Astrocyte (in vitro differentiated cells and primary cell): ENCODE results near the gene LHFPL5. TPM values are rescaled to one million over a fixed set of nuclear protein-coding genes. Genes with fewer than 3 reads are reported as not detected.

Experiments used
- DNase-seq: peaks from one replicate; pipeline ENCODE4 v3.0.0-alpha.2; 2010; ENCODE audit warnings: low read depth
- FAIRE-seq: peaks from 2 replicates; lab custom pipeline; 2011; peaks lifted over from hg19 to GRCh38; lab: Jason Lieb, UNC
- H2AFZ ChIP-seq: 2 replicates; pipeline ENCODE4 v1.6.0; 2012; ENCODE audit warnings: low read depth, low read length, inconsistent platforms
- H3K27ac ChIP-seq: 2 replicates; pipeline ENCODE4 v1.5.1; 2011; ENCODE audit warnings: low read depth, low read length, inconsistent platforms
- H3K27me3 ChIP-seq: 2 replicates; pipeline ENCODE4 v1.6.0; 2011; ENCODE audit warnings: low read length, inconsistent platforms; ENCODE audit not compliant: insufficient read depth
- H3K36me3 ChIP-seq: 2 replicates; pipeline ENCODE4 v1.5.1; 2011; ENCODE audit warnings: low read length, inconsistent platforms; ENCODE audit not compliant: insufficient read depth
- H3K4me1 ChIP-seq: 2 replicates; pipeline ENCODE4 v1.5.1; 2011; ENCODE audit warnings: low read length, inconsistent platforms; ENCODE audit not compliant: insufficient read depth
- H3K4me2 ChIP-seq: 2 replicates; pipeline ENCODE4 v1.6.0; 2012; ENCODE audit warnings: low read length, inconsistent platforms
- H3K4me3 ChIP-seq: 2 replicates; pipeline ENCODE4 v1.5.1; 2011; ENCODE audit warnings: low read depth, mild to moderate bottlenecking, low read length, inconsistent platforms; ENCODE audit not compliant: insufficient read depth
- H3K79me2 ChIP-seq: 2 replicates; pipeline ENCODE4 v1.6.0; 2012; ENCODE audit warnings: mild to moderate bottlenecking, low read length, inconsistent platforms; ENCODE audit not compliant: insufficient read depth
- H3K9ac ChIP-seq: 2 replicates; pipeline ENCODE4 v1.6.0; 2012; ENCODE audit warnings: mild to moderate bottlenecking, low read length, inconsistent platforms
- H3K9me3 ChIP-seq: 2 replicates; pipeline ENCODE4 v1.5.1; 2012; ENCODE audit warnings: low read depth, mild to moderate bottlenecking, low read length, inconsistent platforms; ENCODE audit not compliant: insufficient read depth
- H4K20me1 ChIP-seq: 2 replicates; pipeline ENCODE4 v1.6.0; 2012; ENCODE audit warnings: low read length, inconsistent platforms; ENCODE audit not compliant: insufficient read depth
- H3K27ac Mint-ChIP-seq: one replicate; pipeline ENCODE4 v1.8.0; 2021; ENCODE audit warnings: mild to moderate bottlenecking, mixed read lengths; ENCODE audit not compliant: unreplicated experiment
- H3K27me3 Mint-ChIP-seq: one replicate; pipeline ENCODE4 v1.8.0; 2021; ENCODE audit warnings: low read depth, mixed read lengths; ENCODE audit not compliant: unreplicated experiment
- H3K36me3 Mint-ChIP-seq: one replicate; pipeline ENCODE4 v1.8.0; 2021; ENCODE audit warnings: low read depth, mixed read lengths; ENCODE audit not compliant: unreplicated experiment
- H3K4me1 Mint-ChIP-seq: one replicate; pipeline ENCODE4 v1.8.0; 2021; ENCODE audit warnings: low read depth, mixed read lengths; ENCODE audit not compliant: unreplicated experiment
- H3K4me3 Mint-ChIP-seq: one replicate; pipeline ENCODE4 v1.8.0; 2021; ENCODE audit warnings: mild to moderate bottlenecking, moderate library complexity, mixed read lengths; ENCODE audit not compliant: unreplicated experiment
- H3K9me3 Mint-ChIP-seq: one replicate; pipeline ENCODE4 v1.8.0; 2021; ENCODE audit warnings: mild to moderate bottlenecking, mixed read lengths; ENCODE audit not compliant: unreplicated experiment
- CTCF ChIP-seq: IDR thresholded peaks from 2 replicates; pipeline ENCODE4 v1.5.1; 2011; ENCODE audit warnings: low read depth, mild to moderate bottlenecking, inconsistent platforms, low read length, moderate library complexity; ENCODE audit not compliant: insufficient read depth
- EZH2 ChIP-seq: IDR thresholded peaks from 2 replicates; pipeline ENCODE4 v1.6.1; 2012; ENCODE audit warnings: mild to moderate bottlenecking, low read length, inconsistent platforms; ENCODE audit not compliant: insufficient read depth
- total RNA-seq: library from RNA; stranded (reverse); gene quantifications from 2 replicates; pipeline ENCODE4 v1.2.1, GENCODE V29; 2021

Gene LHFPL5
- total RNA-seq, 1 donor from 2014 or later = not detected

GRCh38 chr6:35771343-35771627 is 33.9 kb upstream of the LHFPL5 start:
- H3K79me2 ChIP-seq = no peaks in the 10 kb centered on the region
- TF ChIP-seq EZH2 = no peak
- TF ChIP-seq CTCF = no peak
- Mint-ChIP-seq H3K9me3 (peaks cover 1% of the 10 kb centered on the region), H3K27me3 (peaks cover 26% of the 10 kb centered on the region), H3K27ac (no peak overlapping the region), H3K36me3 (no peaks in the 10 kb centered on the region), H3K4me3 (no peak overlapping the region), H3K4me1 (no peaks in the 10 kb centered on the region)
- H2AFZ ChIP-seq = no peak overlapping the region
- H3K9me3 ChIP-seq = no peaks in the 10 kb centered on the region
- no peak overlapping the region for H3K27ac ChIP-seq
- no peaks in the 10 kb centered on the region for H3K4me1 ChIP-seq
- no peak overlapping the region for H3K4me2 ChIP-seq
- no peak overlapping the region for H3K9ac ChIP-seq
- peaks cover 13% of the 10 kb centered on the region for H3K27me3 ChIP-seq
- no peak for FAIRE-seq
- no peaks in the 10 kb centered on the region for H4K20me1 ChIP-seq
- H3K36me3 ChIP-seq = no peaks in the 10 kb centered on the region
- no peak for DNase-seq
- H3K4me3 ChIP-seq = no peak overlapping the region

GRCh38 chr6:35774116-35774794 is 30.9 kb upstream of the LHFPL5 start:
- FAIRE-seq (no peak), DNase-seq (no peak)
- Histone ChIP-seq H3K36me3 (no peaks in the 10 kb centered on the region), H3K4me2 (no peak overlapping the region), H3K9me3 (no peaks in the 10 kb centered on the region), H3K4me1 (no peaks in the 10 kb centered on the region), H4K20me1 (no peaks in the 10 kb centered on the region), H3K79me2 (no peaks in the 10 kb centered on the region), H3K27me3 (peaks cover 9% of the 10 kb centered on the region), H2AFZ (no peak overlapping the region), H3K27ac (no peak overlapping the region), H3K4me3 (no peak overlapping the region), H3K9ac (no peak overlapping the region)
- no peaks in the 10 kb centered on the region for H3K4me1 Mint-ChIP-seq
- TF ChIP-seq CTCF = no peak
- no peak for TF ChIP-seq EZH2
- peaks cover 1% of the 10 kb centered on the region for H3K9me3 Mint-ChIP-seq
- no peaks in the 10 kb centered on the region for H3K36me3 Mint-ChIP-seq
- no peak overlapping the region for H3K4me3 Mint-ChIP-seq
- no peak overlapping the region for H3K27ac Mint-ChIP-seq
- peaks cover 38% of the 10 kb centered on the region for H3K27me3 Mint-ChIP-seq

- no peaks in the 10 kb centered on the region for H3K79me2 ChIP-seq
- TF ChIP-seq CTCF = no peak
- no peak for TF ChIP-seq EZH2
- H3K27ac ChIP-seq = no peak overlapping the region
- no peak overlapping the region for H3K4me3 ChIP-seq
- H3K36me3 ChIP-seq = no peaks in the 10 kb centered on the region
- Mint-ChIP-seq H3K4me3 (no peak overlapping the region), H3K27ac (no peak overlapping the region), H3K36me3 (no peaks in the 10 kb centered on the region), H3K9me3 (peaks cover 4% of the 10 kb centered on the region), H3K4me1 (no peaks in the 10 kb centered on the region), H3K27me3 (peaks cover 45% of the 10 kb centered on the region)
- DNase-seq (no peak), FAIRE-seq (no peak)
- no peak overlapping the region for H3K4me2 ChIP-seq
- no peak overlapping the region for H3K9ac ChIP-seq
- H3K27me3 ChIP-seq = peaks cover 7% of the 10 kb centered on the region
- H3K9me3 ChIP-seq = no peaks in the 10 kb centered on the region
- no peak overlapping the region for H2AFZ ChIP-seq
- H4K20me1 ChIP-seq = no peaks in the 10 kb centered on the region
- no peaks in the 10 kb centered on the region for H3K4me1 ChIP-seq
These were observed 30.1 kb upstream of the LHFPL5 start for GRCh38 chr6:35775031-35775430.
